Central memory CD8-positive, alpha-beta T cell (primary cell): Measurements from ENCODE around the gene FCRLB.
"Not testable (repeated sequence)": the region's sequence is repeated elsewhere in the genome, so short reads cannot be mapped to it uniquely, and the experiment has no call there.

Experiments
- ATAC-seq: fragments of 150-1000 bp; cut with Tn5 transposase; replicated peaks from 2 replicates; pipeline ENCODE4 v1.10.0; 2022; ENCODE audit warnings: mild to moderate bottlenecking, moderate FRiP score, moderate number of reproducible peaks; ENCODE audit not compliant: poor library complexity, severe bottlenecking; ENCODE audit errors: extremely low read depth
- DNase-seq, 2 donors: peaks; one replicate each; pipeline ENCODE4 v3.0.0; 2021; ENCODE audit warnings: low spot score in 2 of 2
- H3K27ac Mint-ChIP-seq: one replicate; pipeline ENCODE4 v1.8.0; 2022; ENCODE audit warnings: low read depth, mild to moderate bottlenecking, moderate library complexity, mixed read lengths
- H3K27me3 Mint-ChIP-seq: one replicate; pipeline ENCODE4 v1.8.0; 2022; ENCODE audit warnings: mixed read lengths
- H3K36me3 Mint-ChIP-seq: one replicate; pipeline ENCODE4 v1.8.0; 2022; ENCODE audit warnings: mild to moderate bottlenecking, moderate library complexity, mixed read lengths; ENCODE audit not compliant: insufficient read depth
- H3K4me1 Mint-ChIP-seq: one replicate; pipeline ENCODE4 v1.8.0; 2022; ENCODE audit warnings: mixed read lengths
- H3K4me3 Mint-ChIP-seq: one replicate; pipeline ENCODE4 v1.8.0; 2022; ENCODE audit warnings: mild to moderate bottlenecking, moderate library complexity, mixed read lengths
- H3K9me3 Mint-ChIP-seq: one replicate; pipeline ENCODE4 v1.8.0; 2022; ENCODE audit warnings: mixed read lengths

FCRLB gene

DNA sequence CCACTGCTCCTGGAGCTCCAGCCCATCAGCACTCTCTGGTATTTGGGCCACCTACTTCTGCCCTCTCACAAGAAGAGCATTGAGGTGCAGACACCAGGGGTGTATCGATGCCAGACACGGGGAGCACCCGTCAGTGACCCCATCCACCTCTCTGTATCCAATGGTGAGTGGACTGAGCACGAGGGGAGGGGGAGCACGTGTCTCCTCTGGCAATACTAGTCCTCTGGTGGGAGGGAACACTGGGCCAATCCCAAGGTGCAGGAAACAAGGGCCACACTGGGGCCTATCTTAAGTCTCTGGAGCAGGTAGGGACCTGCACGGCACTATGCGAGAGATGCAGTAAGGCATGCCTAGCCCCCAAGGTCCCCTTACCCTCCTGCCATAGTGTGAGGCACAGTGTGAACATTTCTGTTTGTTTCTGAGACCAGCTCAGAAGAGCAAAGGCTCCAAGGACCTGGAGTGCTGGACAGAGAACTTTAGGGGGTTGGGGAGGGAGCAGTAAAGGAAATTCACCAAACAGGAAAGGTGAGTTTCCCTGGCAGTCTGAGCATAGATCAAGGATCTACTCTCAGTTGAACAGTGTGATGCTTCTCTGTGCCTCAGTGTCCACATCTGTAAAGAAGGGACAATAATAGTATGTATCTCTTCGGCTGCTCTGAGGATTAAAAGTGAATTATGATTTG, 2.3 kb downstream of the FCRLB start:
- Mint-ChIP-seq H3K27ac (no peak overlapping the region), H3K9me3 (no peaks in the 10 kb centered on the region), H3K36me3 (peaks cover 11% of the 10 kb centered on the region), H3K27me3 (no peaks in the 10 kb centered on the region), H3K4me1 (peaks cover 35% of the 10 kb centered on the region), H3K4me3 (peak overlapping the region; percentile 13)
- DNase-seq, result no peak
- no peak for ATAC-seq

DNA sequence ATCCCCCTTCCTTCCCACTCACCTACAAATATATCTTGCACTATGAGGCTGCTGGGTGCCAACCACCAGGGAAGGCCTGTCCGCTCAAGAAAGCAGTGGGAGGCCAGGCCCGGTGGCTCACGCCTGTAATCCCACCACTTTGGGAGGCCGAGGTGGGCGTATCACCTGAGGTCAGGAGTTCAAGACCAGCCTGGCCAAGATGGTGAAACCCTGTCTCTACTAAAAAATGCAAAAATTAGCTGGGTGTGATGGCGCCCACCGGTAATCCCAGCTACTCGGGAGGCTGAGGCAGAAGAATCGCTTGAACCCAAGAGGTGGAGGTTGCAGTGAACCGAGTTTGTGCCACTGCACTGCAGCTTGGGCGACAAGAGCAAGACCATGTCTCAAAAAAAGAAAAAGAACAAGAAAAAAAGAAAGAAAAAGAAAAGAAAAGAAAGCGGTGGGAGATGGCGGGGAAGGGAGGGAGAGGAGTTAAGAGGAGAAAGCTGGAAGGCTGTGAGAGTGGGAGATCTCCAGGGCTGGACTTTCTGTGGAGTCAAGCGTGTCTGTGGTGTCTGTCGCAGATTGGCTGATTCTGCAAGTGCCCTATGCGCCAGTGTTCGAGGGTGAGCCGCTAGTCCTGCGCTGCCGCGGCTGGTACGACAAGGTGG, 4.0 kb downstream of the FCRLB start:
- DNase-seq, H3K9me3 Mint-ChIP-seq, H3K27me3 Mint-ChIP-seq, ATAC-seq: not testable (repeated sequence)
- Mint-ChIP-seq H3K4me1 (peaks cover 45% of the 10 kb centered on the region), H3K36me3 (peaks cover 11% of the 10 kb centered on the region), H3K27ac (peak overlapping the region; percentile 96), H3K4me3 (peak overlapping the region; percentile 96)

DNA sequence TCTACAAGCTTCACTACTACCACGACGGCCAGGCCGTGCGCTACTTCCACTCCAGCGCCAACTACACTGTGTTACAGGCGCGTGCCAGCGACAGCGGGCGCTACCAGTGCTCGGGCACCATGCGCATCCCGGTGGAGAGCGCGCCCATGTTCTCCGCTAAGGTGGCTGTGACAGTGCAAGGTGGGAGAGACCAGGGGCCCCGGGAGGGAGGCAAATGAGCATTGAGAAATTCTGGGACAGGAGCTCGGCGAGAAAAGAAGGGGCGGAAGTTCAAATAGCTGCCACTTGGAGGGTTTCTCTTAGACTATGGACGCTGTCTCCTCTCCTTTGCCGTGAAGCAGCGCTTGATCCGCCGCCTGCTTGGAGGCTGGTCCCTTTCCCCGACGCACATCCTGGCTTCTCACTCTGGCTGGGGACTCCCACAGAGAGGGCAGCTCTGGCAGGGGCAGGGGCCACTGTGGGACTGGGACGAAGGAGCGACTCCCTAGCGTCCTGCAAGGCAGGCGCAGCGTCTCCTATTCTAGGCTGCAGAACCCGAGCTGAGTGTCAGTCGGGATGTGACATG, 4.6 kb downstream of the FCRLB start:
- peak overlapping the region; percentile 96 for H3K4me3 Mint-ChIP-seq
- H3K9me3 Mint-ChIP-seq, result no peaks in the 10 kb centered on the region
- no peaks in the 10 kb centered on the region for H3K27me3 Mint-ChIP-seq
- H3K36me3 Mint-ChIP-seq, result peaks cover 11% of the 10 kb centered on the region
- DNase-seq (peak in 1 of 2 donors; percentile 28), ATAC-seq (peak; percentile 42)
- peaks cover 46% of the 10 kb centered on the region for H3K4me1 Mint-ChIP-seq
- peak overlapping the region; percentile 96 for H3K27ac Mint-ChIP-seq

DNA sequence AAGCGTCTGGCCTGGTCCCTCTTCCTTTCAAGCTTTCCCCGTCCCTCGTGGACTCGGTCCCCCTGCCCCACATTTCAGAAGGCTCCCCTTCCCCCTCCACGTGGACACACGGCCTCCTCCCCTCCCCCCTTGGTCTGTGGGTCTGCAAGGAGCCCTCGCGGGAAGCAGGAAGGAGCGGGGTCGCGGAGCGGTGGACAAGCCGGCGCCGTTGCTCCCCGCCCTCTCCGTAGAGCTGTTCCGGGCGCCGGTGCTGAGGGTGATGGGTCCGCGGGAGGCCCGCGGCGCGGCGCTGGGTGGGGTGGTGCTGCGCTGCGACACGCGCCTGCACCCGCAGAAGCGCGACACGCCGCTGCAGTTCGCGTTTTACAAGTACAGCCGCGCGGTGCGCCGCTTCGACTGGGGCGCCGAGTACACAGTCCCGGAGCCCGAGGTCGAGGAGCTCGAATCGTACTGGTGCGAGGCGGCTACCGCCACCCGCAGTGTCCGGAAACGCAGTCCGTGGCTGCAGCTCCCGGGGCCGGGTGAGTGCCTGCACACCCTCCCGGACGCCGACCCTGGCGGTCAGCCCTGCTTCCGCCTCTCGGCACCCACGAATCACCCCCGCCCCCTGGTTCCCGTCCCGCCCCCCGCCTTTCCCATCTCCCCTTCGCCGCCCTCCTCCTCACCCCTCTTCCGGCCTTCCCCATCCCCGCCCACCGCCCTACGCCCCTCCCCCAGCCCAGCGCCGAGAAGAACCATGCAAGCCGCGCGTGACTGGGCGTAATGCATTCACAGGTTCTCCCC, 5.3 kb downstream of the FCRLB start:
- DNase-seq (peak; percentile 50 to 63), ATAC-seq (peak; percentile 69)
- Mint-ChIP-seq H3K9me3 (no peaks in the 10 kb centered on the region), H3K27ac (peak overlapping the region; percentile 96), H3K4me3 (peak overlapping the region; percentile 96), H3K36me3 (peaks cover 11% of the 10 kb centered on the region), H3K27me3 (no peaks in the 10 kb centered on the region), H3K4me1 (peaks cover 52% of the 10 kb centered on the region)

DNA sequence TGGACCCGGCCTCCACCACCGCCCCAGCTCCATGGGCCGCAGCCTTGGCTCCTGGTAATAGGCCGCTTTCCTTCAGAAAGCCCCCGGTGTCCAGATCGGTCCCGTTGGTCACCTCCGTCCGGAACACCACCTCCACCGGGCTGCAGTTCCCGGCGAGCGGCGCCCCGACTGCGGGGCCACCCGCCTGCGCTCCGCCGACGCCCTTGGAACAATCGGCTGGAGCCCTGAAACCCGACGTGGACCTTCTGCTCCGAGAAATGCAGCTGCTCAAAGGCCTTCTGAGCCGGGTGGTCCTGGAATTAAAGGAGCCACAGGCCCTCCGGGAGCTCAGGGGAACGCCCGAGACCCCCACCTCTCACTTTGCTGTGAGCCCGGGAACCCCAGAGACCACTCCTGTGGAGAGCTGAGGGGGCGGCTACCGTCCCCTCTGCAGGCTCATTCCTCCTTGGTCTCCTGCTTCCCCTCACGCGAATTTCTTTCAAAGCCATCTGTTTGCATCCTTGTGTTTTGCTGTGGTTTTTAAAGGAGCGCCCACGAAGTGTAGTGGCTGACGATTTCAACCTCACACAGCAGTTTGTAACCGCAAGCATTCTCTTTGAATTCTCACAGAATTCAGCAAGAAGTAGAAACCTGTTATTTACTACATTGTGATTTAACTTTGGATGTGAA, 6.0 kb downstream of the FCRLB start:
- Mint-ChIP-seq H3K27me3 (no peaks in the 10 kb centered on the region), H3K4me1 (peaks cover 57% of the 10 kb centered on the region), H3K36me3 (peaks cover 11% of the 10 kb centered on the region), H3K9me3 (no peaks in the 10 kb centered on the region), H3K27ac (peak overlapping the region; percentile 96), H3K4me3 (peak overlapping the region; percentile 96)
- ATAC-seq, result peak; percentile 42
- DNase-seq, result peak; percentile 28 to 37

DNA sequence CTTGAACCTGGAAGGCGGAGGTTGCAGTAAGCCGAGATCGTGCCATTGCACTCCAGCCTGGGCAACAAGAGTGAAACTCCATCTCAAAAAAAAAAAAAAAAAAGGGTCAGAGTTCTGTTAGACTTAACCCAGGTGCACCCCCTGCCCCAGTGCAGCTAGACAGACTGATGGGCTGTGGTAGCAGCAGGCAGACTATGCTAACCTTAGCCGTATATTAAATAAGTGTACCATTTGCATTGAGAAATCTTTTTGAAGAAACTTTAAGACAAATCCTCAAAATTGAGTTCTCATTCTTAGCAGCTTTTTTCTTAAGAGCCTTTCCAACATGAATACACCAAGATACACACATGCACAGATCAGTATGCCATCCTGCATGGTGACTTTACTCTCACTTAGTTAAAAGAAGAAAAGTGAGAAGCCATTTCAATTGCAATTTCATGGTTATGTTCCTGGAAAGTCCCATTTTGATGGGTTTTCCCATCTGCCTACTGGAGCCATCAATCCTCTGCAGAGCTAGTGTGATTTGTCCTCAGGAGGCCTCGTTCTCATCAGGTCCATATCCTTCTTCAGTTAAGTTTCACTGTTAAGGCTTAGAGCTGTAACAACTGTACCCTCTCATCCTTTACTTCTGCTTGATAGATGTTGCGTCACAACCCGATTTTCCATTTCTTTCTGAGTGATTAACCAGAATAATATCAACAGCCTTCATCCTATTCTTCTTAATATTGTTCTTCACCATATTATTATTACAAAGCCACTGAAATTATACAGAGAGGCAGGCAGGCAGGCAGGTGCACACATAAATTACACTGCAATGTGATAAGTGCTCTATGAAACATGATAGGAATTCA, 7.3 kb downstream of the FCRLB start:
- DNase-seq (no peak), ATAC-seq (no peak)
- H3K27ac Mint-ChIP-seq, result no peak overlapping the region
- H3K4me3 Mint-ChIP-seq, result no peak overlapping the region
- peaks cover 11% of the 10 kb centered on the region for H3K36me3 Mint-ChIP-seq
- H3K4me1 Mint-ChIP-seq, result peaks cover 62% of the 10 kb centered on the region
- no peaks in the 10 kb centered on the region for H3K27me3 Mint-ChIP-seq
- H3K9me3 Mint-ChIP-seq, result no peaks in the 10 kb centered on the region

DNA sequence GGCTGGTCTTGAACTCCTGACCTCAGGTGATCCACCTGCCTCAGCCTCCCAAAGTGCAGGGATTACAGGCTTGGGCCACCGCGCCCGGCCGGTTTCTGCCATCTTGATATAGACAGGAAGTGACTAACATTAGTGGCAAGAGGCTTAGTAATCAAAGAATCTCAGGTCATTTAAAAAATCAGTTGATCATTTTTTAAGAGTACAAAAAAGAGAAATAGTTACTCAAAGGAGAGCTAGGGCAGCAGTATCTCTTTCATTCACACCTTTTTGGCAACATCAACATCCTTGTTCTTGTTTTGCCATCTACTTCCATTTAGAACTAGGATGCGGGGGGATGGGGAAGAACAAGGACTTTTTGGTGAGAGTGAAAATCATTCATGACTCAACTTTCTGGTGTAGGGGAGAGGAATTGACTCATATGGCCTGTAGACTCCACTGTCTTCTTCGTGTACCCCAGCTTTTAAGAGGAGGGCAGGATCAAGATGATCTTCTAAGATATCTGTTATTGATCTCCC, 8.8 kb downstream of the FCRLB start:
- H3K4me1 Mint-ChIP-seq, result peaks cover 57% of the 10 kb centered on the region
- H3K36me3 Mint-ChIP-seq, result peaks cover 11% of the 10 kb centered on the region
- peak overlapping the region; percentile 47 for H3K27ac Mint-ChIP-seq
- no peak for ATAC-seq
- no peak for DNase-seq
- H3K4me3 Mint-ChIP-seq, result no peak overlapping the region
- H3K9me3 Mint-ChIP-seq, result no peaks in the 10 kb centered on the region
- no peaks in the 10 kb centered on the region for H3K27me3 Mint-ChIP-seq

DNA sequence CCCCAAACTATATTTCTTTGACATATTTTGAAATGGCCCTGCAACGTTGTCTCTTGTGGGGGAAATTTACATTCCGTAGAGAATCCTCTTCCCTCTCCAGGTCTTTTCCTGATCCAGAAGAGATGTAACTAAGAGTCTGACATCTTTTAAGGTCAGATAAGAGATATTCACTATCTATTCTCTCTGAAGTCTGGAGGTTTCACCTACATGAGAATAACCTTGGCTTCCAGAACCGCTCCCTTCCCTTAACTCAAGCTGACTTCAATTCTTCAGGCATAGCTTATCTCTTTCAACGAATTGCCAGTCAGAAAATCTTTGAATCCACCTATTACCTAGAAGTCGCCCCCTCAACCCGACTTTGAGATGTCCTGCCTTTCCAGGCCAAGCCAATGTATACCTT, 9.9 kb downstream of the FCRLB start:
- Mint-ChIP-seq H3K27ac (no peak overlapping the region), H3K27me3 (no peaks in the 10 kb centered on the region), H3K36me3 (peaks cover 7% of the 10 kb centered on the region), H3K4me3 (peak overlapping the region; percentile 17), H3K9me3 (no peaks in the 10 kb centered on the region), H3K4me1 (peaks cover 52% of the 10 kb centered on the region)
- DNase-seq (no peak), ATAC-seq (no peak)

DNA sequence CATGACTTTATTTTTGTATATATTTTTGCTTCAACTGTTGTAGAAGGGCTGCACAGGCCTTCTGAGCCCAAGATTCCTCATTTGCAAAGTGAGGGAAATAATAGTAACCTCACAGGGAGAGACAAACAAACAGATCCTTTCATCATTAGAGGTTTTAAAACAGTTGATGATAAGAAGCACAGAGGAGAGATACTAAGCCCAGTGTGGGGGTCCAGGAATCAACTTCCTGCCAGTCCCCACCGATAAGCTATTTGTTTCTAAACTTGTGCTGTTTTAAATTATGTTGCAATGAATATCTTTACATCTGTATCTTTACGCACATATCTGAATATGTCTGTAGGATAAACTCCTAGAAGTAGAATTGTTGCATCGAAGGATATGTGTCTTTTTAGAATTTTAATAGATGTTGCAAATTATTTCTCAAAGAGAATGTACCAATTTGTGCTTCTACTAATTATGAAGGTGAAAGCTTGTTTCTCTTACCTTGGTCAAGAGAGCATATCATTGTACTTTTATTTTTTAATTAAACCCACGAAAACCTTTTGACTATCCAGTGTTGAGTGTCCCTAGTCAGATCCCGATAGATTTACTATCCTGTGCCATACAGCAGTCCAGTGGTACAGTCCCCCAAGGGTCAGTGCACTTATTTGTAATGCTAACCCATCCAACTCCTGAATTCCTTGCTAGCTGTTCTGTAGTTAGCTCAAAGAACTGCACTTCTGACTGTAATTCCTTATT, 10.8 kb downstream of the FCRLB start:
- DNase-seq (no peak), ATAC-seq (no peak)
- H3K27me3 Mint-ChIP-seq, result no peaks in the 10 kb centered on the region
- H3K4me1 Mint-ChIP-seq, result peaks cover 51% of the 10 kb centered on the region
- H3K36me3 Mint-ChIP-seq, result peaks cover 4% of the 10 kb centered on the region
- H3K4me3 Mint-ChIP-seq, result no peak overlapping the region
- no peak overlapping the region for H3K27ac Mint-ChIP-seq
- H3K9me3 Mint-ChIP-seq, result no peaks in the 10 kb centered on the region

DNA sequence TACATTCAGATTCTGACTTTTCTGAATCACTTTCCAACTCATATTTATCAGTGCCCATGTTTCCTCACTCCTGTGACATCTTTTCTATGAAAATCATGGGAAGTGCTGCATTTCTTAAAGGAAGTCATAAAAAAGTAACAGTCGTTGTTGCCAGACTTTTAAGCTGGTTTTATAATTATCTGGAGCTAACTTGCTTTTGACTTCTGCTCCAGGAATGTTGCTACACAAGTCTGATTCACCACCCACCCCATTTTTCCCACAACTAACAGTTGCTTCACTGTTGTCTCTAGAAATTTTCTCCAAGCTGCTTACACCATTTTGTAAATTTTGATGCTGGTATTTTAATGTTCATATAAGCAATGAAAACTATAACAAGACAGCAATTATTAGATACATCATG, 12.2 kb downstream of the FCRLB start:
- Mint-ChIP-seq H3K36me3 (no peaks in the 10 kb centered on the region), H3K27me3 (no peaks in the 10 kb centered on the region), H3K4me1 (peaks cover 44% of the 10 kb centered on the region), H3K4me3 (no peak overlapping the region), H3K9me3 (no peaks in the 10 kb centered on the region), H3K27ac (no peak overlapping the region)
- DNase-seq, result no peak
- no peak for ATAC-seq

DNA sequence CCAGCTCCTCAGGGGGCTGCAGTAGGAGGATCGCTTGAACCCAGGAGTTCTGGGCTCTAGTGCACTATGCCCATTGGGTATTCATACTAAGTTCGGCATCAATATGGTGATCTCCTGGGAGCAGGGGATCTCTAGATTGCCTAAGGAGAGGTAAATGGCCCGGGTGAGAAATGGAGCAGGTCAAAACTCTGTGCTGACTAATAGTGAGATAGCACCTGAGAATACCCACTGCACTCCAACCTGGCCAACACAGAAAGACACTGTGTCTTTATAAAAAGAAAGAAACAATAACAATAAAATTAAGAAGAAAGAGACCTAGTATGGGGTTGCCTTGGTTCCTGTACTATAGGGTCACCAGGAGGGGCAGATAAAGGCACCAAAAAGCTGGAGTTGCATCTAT, 14.5 kb downstream of the FCRLB start:
- H3K27me3 Mint-ChIP-seq, result no peaks in the 10 kb centered on the region
- H3K36me3 Mint-ChIP-seq, result no peaks in the 10 kb centered on the region
- no peaks in the 10 kb centered on the region for H3K9me3 Mint-ChIP-seq
- H3K4me1 Mint-ChIP-seq, result peaks cover 49% of the 10 kb centered on the region
- no peak for DNase-seq
- ATAC-seq, result no peak
- no peak overlapping the region for H3K4me3 Mint-ChIP-seq
- H3K27ac Mint-ChIP-seq, result no peak overlapping the region
